Activated CD8-positive, alpha-beta memory T cell treated with anti-CD3 and anti-CD28 coated beads, Interleukin-2, amount 50 U/mL, for 48 hours (primary cell): ENCODE data around the gene UBAC1.
A peak's percentile ranks its signal among the peaks of the same experiment; 100 is the strongest.
"Not testable (repeated sequence)": the region's sequence is repeated elsewhere in the genome, so short reads cannot be mapped to it uniquely, and the experiment has no call there.

Experiments
- DNase-seq: peaks from one replicate; pipeline ENCODE4 v3.0.0-alpha.2; 2020

UBAC1 gene

DNA sequence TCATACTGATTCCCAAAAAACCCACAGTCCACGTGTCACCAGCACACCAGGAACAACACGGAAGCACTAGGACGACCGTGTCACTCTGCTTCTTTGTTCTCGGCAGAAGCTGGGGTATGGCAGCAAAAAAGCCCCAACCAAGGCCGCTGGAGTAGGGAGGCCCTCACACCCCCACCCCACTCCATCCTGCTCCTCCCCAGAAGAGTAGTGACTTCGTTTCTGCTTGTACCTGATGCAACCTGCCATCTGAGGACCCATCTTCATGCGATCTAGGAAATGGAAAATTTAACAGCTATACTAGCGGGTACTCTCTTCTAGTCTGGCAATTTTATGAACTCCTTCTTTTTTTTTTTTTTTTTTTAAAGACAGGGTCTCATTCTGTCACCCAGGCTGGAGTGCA is 3.7 kb downstream of the UBAC1 start:
- DNase-seq, result no peak

DNA sequence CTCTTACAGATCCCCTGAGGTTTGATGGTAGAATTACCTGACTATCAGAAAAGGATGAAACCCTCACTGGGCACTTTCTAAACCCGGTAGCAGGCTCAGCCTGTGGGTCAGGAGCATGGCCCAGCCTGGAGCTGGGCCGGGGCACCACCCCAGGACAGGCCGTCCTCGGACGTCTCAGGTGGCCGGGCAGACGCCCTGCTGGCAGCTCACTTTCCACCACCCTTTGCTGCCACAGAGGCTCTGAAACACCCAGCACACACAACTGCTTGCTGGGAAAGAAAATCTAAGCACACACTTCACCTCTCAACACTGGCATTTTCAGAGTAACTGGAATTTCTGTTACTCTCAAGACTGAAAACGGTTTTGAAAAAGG is 4.4 kb downstream of the UBAC1 start:
- DNase-seq, result no peak

DNA sequence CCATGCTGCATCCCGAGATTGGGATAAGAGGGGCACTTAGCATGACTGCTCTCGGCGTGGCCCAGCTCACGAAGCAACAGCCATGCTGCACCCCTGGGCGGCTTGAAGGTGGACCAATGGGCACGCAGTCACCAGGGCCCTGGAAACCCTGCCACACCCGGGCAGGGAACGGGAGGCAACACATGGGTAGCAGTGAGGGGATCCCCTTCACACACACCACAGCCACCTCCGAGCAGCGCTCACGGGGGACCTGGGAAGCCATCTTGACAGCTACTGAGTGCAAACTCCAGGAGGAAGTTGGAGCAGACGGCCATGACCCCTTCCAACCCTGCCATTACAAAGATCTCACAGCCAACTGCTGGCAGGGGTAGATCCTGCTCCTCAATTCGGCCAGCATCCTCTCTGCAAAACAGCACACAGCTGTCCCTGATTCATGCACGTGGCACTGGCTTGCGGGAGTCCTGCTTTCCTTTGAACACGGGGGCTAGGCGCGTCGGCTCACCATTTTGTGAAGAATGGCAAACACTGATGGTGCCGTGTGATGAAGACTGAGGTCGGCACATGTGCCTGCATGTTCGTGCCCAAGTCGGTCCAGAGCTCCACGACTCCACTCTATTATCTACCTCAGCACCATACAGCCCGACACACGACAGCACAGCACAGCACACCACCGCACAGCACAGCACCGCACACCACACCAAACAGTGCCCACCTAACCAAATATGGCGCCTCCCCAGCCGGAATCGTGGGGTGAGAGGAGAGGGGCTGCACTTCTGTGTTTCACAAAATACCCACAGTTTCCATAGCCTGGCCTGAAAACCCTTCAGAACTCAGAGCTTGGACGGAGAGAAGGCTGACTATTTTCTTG is 5.0 kb downstream of the UBAC1 start:
- DNase-seq, result no peak

DNA sequence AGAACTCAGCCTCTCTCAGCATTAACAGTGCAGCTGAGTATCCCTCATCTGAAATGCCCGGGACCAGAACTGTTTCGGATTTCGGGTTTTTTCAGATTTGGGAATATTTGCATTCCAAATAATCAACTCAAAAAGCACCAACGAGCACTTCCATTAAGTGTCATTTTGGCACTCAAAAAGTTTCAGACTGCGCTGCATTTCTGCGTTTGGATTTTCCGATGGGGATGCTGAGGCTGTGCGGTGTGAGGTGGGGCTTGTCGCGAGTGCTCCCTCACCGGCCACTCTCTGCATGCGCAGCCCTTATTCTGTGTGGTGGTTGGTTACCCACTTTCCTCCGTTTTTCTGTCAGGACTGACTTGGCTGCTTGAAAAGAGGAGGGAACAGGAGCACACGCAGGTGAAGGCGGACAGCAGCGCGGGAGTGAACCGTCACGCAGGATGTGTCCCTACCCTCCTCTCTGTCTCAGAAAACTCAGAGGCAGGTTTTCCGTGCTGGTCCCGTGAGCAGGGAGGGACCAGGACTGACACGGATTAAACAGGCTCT is 8.4 kb downstream of the UBAC1 start:
- no peak for DNase-seq

DNA sequence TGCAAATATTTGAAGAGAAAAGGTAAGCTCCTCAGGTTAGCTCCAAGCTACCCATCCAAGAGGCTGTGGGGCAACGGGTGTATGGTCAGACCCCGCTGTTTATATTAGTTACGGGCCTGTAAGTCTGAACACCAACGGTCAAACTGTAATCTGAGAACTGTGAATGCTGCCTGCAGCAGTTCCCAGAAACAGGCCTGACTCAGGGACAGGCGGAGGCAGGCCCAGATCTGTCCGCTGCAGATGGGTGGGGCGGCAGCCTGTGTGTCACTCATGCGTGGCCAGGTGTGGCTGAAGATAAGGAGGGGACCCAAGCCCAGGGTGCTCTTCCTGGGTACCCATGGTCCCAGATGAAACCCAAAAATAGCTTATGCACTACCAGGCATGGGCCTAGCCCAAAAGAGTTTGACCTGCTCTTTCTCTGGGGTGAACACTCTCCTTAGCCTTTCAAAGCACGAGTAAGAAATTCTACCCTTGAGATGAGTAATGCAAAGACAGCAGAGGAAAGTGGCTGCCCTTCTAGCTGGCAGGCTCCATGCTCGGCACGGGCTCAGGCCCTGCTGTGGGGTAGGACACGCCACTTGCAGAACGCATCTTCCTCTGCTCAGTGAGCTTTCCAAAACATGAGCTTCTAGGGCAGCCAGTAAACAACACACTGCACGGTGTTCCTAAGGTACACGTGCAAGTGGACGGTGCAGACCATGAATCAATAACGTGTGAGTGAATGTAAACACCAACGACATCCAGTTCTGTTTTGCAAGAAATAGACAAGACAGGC is 9.1 kb downstream of the UBAC1 start:
- no peak for DNase-seq

DNA sequence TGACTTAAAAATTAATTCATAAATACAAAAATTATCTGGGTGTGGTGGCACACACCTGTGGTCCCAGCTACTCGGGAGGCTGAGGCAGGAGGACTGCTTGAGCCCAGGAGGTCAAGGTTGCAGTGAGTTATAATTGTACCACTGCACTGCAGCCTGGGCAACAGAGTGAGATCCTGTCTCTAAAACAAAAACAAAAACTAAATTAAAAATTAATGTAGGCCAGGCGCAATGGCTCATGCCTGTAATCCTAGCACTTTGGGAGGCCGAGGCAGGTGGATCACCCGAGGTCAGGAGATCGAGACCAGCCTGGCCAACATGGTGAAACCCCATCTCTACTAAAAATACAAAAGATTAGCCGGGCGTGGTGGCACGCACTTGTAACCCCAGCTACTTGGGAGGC is 9.9 kb downstream of the UBAC1 start:
- not testable (repeated sequence) for DNase-seq

DNA sequence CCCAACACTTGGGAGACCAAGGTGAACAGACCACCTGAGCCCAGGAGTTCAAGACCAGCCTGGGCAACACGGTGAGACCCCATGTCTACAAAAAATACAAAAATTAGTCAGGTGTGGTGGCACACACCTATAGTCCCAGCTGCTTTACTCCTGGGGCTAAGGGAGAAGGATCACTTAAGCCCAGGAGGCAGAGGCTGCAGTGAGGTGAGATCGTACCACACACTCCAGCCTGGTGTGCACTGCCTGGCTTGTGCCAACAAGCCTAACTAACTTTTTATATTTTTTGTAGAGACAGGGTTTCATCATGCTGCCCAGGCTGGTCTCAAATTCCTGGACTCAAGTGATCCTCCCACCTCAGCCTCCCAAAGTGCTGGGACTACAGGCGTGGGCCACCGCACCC is 10.3 kb downstream of the UBAC1 start:
- DNase-seq, result not testable (repeated sequence)

DNA sequence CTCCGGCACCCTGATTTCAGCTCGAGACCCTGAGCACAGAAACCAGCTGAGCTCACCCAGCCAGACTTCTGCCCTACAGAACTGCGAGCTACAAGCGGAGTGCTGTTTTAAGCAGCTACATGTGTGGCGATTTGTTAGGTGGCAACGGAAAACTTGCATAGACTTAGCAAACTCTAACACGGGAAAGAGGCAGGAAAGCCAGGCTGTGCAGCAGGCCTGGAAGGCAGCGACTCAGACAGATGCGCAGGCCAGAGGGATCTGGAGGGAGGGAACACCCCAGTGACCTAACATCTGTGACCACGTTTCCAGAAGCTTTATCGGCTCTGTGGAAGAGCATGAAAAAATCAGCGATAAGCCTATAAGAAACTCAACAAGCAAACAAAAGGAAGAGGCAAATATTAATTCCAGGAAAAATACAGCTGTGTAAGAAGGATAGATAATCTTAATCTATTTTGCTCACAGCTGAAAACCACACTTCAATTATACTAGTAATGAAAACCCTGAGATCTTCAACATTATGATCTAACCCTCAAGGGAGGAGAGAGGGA is 11.0 kb downstream of the UBAC1 start:
- no peak for DNase-seq

DNA sequence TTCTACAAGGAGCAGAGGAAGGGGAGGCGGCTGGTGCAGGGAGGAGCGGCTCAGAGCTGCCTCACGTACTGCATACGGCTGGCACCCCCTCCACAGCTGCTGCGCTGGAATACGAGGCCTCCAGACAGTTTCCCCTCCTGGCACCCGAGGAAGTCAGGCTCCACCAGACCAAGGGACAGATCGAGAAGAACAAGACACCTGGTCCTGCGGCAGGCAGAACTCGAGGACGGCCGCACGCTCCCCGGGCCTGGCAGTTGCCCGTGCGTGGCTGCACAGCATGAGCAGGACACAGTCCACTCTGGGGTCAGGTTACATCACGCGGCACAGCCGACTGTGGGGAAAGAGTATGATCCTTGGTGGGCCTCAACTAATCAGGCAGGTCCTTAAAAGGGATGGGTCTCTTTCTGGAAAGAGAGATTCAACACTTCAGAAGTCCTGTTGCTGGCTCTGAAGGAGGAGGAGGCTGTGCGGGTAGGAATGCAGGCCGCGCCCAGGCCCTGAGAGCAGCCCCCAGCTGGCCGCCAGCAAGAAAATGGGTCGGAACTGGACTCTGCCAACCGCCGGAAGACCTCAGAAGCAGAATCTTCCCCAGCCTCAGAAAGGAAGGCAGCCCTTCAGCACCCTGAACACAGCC is 11.6 kb downstream of the UBAC1 start:
- no peak for DNase-seq

DNA sequence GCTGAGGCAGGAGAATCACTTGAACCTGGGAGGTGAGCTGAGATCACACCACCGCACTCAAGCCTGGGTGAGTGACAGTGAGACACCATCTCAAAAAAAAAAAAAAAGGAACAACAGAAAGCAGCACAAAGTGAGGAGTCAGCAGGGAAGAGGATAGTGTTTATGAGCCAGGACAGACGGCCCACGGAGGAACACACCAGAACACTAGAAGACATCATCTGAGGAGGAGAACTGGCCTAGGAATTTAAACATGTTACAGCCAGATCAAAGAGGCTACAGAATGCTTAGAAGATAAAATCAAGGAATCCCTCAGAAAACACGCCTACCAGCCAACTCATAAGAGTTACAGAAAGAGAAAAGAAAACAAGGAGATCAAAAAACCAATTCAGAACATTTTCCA is 12.2 kb downstream of the UBAC1 start:
- DNase-seq, result no peak

DNA sequence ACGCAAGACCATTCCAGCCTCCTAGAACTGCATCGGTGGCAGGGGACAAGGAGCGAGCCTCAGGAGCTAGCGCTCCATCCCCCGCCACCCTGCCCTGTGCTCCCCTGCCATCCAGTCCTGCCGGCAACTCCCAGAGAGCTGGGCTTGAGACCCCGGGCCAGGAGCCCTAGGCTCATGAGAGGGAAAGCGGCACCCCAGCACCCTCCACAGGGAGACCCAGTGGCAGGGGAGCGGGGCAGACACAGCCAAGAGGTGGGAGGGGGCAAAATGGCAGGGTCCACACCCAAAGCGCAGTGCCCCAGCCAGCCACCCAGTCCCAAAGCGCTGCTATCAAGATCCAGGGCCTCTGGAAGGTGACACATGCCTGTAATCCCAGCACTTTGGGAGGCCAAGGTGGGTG is 12.7 kb downstream of the UBAC1 start:
- no peak for DNase-seq

DNA sequence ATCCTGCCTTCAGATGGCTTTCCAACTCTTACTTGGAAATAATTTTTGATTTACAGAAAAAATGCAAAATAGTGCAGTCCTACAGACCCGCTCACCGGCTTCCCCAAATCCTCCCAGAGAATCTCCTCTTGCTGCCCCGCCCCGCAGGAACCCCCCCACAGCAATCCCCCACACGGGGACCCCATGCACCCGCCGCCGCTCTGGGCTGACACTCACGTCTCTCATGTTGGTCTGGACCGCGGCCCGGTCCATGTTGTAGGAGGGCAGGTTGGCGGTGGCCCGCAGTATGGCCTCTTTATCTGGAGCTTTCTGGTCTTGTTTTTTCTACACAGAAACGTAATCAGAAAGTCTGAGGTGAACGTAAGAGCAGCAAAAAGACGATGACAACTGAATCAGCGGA is 13.6 kb downstream of the UBAC1 start:
- DNase-seq, result no peak

DNA sequence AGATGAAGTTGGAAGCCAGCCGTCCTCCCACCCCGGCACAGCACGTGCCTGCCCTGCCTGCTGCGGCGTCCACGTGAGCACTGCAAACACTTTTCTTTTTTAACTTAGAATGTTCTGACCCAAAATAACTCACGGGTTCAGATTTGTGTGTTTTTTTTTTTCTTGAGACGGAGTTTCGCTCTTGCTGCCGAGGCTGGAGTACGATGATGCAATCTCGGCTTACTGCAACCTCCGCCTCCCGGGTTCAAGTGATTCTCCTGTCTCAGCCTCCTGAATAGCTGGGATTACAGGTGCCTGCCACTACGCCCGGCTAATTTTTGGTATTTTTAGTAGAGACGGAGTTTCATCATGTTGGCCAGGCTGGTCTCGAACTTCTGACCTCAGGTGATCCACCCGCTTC is 14.1 kb downstream of the UBAC1 start:
- not testable (repeated sequence) for DNase-seq

DNA sequence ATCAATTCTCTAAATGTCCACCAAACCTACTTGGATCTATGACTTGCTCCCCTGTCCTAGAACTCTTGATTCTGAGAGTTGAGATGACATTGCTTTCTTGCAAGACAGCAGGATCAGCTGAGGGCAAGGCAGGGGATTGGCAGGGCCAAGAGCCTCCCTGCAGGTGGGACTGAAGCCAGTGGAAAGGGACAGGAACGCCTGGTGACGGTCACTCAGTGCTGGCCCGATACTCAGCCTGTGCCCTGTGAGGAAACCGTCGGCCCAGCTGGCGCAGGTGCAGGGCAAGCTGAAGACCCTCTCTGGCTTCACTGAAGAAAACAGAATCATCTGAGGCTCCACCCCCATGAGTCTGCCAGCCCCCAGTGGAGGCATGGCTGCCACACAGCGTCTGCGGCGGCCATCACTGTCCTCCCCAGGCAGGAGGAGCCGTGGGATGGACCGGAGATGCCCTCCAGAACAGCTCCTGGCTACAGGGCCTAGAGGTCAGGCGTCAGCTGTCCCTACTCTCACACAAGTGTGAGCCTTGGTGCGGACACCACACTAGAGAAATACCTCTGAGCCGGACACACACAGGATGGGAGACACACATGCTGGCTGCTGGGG is 14.7 kb downstream of the UBAC1 start:
- no peak for DNase-seq

DNA sequence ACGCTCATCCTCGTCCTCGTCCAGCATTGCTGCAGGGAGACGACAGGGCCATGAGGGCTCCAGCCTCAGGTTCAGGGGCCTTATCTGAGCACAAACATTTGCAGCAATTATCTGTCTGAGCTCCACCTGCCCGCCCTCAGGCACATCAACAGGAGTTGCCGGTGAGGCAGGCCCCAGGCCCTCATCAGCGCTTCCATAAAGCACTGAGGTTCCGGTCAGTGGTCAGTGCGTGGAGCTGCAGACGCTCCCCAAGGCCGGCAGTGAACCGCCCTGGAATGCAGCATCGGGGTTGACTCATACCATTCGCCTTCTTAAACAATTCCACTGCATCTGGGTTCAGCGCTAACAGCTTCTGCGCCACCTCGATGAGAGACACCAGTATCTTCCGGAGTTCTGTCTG is 15.2 kb downstream of the UBAC1 start:
- DNase-seq, result no peak

DNA sequence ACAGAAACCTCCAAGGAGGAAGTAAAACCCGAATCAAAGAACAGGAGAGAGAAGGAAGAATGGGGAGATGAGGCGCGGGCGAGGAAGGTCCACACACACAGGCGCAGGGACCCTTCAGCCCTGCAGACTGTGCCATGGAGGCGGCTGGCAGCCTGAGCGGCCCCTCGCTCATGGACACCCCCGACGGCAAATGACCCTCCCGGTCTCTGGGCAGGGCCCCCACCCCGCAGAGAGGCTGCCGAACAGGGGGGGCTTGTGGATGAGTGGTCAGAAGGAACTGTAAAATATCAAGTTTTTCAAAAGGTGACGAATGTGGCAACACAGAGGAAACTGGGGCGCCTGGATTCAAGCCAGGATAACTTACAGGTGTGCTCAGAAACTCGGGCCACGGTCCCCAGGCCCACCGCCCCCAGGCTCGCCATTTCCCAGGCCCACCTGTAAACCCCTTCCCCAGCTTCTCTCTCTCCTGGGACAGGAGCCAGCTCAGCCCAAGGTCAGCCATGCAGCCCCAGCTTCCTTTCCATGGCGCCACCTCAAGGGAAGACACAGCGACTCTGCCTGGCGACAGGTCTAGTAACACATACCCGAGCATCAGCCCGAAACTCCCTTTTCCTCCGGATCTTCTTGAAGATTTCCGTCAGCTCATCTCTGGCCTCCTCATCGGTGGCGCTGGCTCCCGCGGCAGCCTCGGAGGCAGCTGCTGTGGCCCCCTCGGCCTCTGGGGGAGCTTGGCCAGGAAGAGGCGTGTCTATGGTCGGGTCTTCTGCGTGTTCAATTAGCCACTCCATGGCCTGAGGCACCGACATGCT is 16.5 kb downstream of the UBAC1 start:
- no peak for DNase-seq

DNA sequence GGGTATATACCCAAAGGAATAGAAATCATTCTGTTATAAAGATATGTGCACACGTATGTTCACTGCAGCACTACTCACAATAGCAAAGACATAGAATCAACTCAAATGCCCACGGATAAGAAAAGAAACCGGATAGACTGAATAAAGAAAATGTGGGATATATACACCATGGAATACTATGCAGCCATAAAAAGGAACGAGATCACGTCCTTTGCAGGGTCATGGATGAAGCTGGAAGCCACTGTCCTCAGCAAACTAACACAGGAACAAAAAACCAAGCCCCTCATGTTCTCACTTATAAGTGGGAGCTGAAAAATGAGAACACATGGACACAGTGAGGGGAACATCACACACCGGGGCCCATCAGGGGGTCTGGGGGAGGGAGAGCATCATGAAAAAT is 17.6 kb downstream of the UBAC1 start:
- DNase-seq, result not testable (repeated sequence)

DNA sequence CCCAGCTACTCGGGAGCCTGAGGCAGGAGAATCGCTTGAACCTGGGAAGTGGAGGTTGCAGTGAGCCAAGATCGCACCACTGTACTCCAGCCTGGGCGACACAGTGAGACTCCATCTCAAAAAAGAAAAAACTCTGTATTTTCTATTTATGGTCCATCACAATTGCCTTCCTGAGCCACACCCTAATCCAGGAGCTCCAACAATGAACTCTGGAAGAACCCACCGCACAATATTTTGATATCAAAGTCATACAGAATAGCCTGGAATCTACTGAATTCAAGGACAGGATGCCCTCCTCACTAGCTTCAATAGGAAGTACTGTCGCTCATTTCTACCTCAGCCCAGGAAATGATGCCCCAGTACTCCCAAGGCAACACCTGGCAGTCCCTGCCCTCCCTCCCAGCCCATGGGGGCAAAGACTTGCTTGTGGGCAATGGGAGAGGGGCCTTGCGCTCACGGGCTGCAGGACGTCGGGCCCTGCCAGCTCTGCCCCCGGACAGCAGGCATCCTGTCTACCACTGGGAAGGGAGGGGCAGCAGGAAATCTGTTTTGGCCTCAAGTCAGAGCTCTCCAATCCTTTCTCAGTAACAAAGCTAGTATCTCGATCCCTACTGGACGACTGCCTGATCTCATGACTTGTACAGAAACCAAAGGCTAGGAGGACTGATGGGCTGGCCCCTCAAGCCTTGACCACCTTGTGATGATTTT is 19.7 kb downstream of the UBAC1 start:
- no peak for DNase-seq

DNA sequence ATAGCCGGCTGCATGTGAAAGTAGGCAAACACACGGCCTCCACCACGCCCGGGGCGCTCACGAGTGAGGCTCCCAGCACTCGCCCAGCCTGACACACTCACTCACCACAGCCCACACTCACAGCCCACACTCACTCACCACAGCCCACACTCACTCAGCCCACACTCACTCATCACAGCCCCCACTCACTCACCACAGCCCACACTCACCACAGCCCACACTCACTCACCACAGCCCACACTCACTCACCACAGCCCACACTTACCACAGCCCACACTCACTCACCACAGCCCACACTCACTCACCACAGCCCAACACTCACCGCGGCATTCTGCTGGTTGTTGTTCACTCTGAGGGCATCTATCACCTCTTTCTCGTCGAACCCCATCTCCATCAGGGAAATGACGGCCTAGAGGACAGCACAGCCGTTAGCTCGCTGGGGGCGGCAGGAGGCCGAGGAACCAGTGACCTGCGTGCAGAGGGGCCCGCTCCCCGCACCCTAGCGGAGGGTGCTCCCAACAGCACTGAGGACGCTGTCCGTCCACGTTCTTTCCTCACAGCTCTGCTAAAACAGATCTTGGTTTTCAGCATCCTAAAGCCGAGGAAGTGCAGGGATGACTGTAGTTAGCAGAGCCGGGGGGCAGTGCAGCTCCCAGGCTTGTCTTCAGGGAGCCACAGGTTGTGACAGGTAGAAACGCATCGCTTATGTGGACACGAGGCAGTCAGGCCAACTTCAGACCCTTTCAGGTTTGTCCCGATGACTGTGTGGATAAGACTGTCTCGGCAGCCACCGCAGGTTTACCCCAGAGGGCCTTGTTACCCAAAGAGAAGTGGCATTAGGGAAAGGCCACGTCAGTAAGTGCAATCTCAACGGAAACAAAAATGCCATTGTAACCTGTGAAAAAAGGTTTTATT is 21.6 kb downstream of the UBAC1 start:
- peak; percentile 88 for DNase-seq
